ENCODE results near the gene GRIK2.
A peak's percentile ranks its signal among the peaks of the same experiment; 100 is the strongest.
"Not testable (repeated sequence)": the region's sequence is repeated elsewhere in the genome, so short reads cannot be mapped to it uniquely, and the experiment has no call there.

Gene GRIK2

GRCh38 chr6:101393251-101393828 lies at the start of gene GRIK2:
GRIK2 (plus strand) TSS chr6:101393708.
- peak; percentile 63 for DNase-seq

- no peak for DNase-seq
These were observed 48.6 kb upstream of the GRIK2 start for GRCh38 chr6:101344885-101345284.

DNA sequence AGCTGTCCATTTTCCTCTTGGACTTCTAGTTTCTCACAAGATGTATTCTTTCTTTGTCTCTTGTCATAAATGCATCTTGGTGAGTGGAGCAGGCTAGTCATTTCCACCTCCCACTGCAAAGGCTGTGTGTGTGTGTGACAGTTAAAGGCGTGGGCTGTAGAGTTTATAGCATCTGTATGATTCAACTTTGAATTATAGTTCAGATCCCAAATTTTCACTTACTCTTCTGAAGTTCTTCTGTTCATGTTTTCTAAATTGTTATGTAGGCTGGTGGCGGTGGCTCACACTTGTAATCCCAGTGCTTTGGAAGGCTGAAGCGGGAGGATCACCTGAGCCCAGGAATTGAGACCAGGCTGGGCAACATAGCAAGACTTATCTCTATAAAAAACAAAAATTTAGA lies 44.7 kb upstream of the GRIK2 start:
- no peak for DNase-seq

GRCh38 chr6:101350631-101351030 lies 42.9 kb upstream of the GRIK2 start:
- DNase-seq: not testable (repeated sequence)

- no peak for DNase-seq
These were observed 42.3 kb upstream of the GRIK2 start for GRCh38 chr6:101351173-101351572.

GRCh38 chr6:101352316-101352715 lies 41.2 kb upstream of the GRIK2 start:
- no peak for DNase-seq

DNA sequence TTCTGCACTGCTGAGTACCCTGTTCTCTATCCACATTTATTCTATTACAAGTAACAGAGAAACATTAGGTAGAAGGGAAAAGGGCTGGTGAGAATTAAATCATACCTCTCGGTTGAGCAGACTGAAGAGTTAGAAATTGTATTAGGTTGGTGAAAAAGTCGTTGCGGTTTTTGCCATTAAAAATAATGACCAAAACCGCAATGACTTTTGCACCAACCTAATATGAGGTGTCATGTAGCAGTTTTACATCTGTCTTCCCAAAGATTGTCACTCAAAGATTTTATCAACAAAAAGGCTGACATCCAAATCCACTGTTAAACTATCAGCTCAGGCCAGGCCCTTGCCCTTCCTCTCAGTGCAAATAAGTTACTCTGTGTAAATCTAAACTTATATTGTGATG lies 28.3 kb upstream of the GRIK2 start:
- DNase-seq: no peak

DNA sequence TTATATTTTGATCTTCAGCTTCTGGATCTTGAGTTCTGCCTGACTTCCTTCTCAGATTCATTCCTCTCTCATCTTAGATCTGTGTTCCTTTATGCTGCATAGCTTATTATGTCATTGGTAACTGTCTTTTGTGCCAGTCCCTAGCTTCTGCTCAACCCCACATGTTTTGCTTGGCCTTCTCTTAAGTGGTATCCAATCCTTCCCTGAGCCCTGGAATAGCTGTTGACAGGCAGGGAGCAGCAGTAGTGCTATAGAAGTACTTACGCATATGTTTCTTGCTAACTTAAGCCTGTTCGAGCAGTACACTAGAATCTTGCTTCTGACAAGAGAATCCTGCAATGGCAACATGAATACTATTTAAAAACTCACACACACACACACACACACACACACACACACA lies 13.6 kb upstream of the GRIK2 start:
- no peak for DNase-seq

DNA sequence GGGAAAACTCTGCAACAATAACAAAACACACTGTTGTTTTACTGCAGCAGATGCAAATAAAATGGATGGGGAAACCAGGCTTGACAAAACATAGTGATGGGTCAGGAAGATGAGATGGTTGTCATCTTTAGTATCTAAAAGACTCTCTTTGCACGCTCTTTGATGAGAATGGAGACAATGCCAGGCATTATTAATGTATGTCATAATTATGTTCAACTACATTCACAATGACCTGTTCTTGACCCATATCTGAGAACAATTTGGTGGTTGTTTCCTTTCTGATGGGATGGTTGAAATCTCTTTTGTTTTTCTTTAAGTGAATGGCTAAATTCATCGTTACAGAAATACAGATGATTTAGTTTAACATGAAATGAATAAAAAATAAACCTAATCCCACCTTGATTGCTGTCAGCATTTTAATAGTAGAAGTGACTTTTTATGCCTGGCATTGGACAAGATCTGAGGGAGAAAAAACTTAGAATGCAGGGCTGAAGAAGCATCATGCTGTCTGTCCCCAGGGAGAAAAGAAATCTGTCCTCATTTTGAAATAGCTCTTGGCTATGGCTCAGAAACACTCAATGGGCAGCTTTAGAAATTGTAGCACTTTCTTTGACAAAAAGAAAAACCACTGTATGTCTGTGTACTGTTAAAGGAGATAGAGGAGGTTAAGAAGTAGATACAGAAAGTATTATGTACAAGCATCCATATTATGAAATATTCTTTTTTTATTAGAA lies 12.4 kb upstream of the GRIK2 start:
- no peak for DNase-seq

GRCh38 chr6:101383747-101384146 lies 9.8 kb upstream of the GRIK2 start:
- not testable (repeated sequence) for DNase-seq

- no peak for DNase-seq
These were observed 6.5 kb upstream of the GRIK2 start for GRCh38 chr6:101386982-101387381.

DNA sequence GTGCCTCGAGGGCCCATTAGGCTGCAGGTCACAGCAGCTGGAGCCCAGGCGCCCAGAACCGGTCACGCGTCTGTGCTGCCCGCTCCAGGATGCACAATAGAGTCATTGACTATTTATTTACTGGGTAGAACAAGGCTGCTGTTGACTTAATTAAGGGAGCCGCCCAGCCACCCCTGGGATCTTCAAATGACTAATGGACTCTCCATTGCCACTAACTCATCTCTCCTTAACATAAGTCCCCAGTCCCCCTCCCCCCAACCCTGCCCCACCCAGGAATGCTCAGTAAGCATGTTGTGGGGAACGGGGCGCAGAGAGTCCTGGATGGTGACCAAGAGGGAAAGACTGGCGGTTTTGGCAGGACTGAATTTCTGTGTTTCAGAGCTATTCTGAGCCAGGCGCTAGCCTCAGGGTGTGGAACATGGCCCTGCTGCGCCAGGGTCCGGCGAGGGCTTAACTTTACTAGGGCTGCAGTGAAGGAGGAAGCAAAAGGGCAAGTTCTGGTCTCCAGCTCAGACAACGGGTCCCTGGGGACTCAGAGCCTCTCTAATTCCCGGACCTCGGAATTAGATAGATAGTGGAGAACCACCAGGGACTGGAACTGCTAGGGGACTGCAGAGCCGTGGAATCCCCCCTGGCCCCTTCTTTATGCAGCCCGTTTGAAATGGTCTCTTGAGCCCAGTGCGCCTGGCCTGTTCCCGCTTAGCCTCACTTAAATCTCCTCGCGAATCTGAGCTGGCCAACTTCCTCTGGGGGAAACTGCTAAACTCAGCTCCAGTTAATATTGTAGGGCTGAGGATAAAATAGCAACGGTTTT lies 1.5 kb upstream of the GRIK2 start:
- peak; percentile 23 for DNase-seq

DNA sequence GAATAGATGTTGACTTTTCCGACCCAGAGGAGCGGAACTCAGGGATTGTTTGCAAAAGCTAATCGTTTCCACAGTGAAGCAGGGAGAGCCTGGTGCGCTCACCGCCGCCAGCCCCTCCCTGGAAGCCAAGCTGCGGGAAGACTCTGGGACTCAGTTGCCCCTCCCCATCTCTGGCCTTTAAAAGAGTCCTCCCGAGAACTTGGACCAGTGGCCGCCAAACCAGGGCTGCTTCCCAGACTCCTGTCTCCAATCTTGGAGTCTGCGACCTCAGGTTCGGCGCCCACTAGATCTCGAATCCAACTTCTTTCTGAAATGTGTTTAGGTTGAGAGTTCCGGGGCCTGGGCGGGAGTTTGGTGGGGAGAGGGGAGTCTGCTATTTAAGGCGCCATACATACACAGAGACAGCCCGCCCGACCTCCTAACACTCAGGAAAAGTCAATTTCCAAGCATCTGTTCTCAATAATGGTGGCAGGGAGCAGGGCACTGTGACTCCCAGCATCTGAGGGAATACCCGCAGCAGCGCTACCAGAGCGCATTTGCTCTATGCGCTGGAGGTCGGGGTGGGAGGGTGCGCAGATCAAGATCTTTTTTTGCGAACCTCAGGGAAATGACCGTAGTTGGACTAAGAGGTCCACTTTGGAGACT lies 800 bp upstream of the GRIK2 start:
- DNase-seq: peak; percentile 55

DNA sequence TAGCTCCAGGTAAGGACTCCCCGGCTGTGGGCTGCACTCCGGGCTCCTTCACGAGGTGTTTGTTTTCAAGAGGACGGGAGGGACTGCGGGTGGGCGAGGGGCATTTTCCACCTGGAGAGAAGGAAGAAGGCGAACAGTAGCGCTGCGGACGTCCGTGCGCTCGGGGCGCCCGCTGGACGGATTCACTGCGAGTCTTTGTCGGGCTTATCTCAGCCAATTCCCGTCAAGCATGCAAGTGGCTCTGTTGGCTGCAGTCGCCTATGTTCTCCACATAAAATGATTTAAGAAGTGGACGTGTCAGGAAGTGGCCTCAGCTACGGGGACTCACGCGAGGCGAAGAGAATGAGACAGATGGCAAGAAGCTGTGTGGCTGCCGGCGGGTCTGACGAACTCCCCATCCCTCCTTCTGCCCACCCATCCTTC lies 332 bp downstream of the GRIK2 start:
- DNase-seq: peak; percentile 44

- peak; percentile 42 for DNase-seq
These were observed 1.4 kb downstream of the GRIK2 start for GRCh38 chr6:101394936-101395335.

GRCh38 chr6:101395345-101395744 lies 1.8 kb downstream of the GRIK2 start:
- DNase-seq: no peak

- no peak for DNase-seq
These were observed 3.2 kb downstream of the GRIK2 start for GRCh38 chr6:101396548-101397173.

DNA sequence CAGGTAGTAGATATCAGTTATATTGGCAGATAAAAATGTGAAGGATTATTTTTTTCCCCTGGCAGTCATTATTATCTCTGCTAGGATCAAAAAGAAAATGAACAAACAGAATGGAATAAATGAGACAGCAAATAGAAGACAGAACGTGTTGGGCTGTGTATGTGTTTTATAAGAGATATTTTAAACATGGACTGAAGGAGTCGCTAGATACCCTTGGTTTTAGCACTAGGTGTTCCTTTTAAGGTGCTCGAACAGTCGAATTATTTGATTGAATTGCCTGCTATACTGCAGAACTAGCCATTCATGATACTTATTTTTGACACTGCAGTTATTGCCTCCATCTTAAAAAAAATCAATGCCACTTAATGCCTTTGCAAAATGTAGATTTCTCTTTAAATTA lies 3.7 kb downstream of the GRIK2 start:
- DNase-seq: peak; percentile 70

DNA sequence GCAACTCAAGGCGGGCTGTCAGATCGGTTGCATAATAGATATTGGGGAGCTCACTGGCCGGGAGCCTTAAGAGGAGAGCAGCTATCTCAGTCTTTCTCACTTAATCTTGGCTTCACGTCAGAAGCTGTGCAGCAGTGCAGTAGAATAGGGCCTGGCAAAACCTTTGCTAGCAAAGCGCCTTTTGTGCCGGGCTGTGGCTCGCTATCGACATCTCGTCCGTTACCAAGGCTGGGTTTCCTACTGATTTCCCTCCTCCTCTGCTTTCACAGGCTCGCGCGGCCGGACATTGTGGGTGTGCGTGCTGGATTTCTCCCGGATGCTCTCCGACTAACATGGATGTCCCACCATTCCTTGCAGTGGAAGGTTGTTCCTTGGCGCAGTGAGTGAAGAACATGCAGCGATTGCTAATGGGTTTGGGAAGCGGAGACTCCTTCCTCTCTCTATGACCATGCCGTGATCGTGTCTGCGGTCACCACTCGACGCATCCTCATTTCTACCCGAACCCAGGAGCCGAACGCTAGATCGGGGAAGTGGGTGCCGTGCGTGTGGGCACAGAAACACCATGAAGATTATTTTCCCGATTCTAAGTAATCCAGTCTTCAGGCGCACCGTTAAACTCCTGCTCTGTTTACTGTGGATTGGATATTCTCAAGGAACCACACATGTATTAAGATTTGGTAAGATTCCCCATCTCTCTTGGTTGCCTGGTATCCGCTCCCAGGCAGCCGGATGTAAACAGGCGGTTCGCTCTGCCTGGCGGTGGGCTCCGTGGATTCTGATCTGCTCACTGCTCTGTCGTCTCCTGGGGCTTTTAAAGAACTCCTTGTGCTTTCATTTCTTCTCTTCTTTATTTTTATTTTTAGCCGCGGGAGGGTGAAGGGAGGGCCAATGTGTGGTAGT lies 5.5 kb downstream of the GRIK2 start:
- no peak for DNase-seq

GRCh38 chr6:101399616-101400162 lies 6.2 kb downstream of the GRIK2 start:
- DNase-seq: no peak

DNA sequence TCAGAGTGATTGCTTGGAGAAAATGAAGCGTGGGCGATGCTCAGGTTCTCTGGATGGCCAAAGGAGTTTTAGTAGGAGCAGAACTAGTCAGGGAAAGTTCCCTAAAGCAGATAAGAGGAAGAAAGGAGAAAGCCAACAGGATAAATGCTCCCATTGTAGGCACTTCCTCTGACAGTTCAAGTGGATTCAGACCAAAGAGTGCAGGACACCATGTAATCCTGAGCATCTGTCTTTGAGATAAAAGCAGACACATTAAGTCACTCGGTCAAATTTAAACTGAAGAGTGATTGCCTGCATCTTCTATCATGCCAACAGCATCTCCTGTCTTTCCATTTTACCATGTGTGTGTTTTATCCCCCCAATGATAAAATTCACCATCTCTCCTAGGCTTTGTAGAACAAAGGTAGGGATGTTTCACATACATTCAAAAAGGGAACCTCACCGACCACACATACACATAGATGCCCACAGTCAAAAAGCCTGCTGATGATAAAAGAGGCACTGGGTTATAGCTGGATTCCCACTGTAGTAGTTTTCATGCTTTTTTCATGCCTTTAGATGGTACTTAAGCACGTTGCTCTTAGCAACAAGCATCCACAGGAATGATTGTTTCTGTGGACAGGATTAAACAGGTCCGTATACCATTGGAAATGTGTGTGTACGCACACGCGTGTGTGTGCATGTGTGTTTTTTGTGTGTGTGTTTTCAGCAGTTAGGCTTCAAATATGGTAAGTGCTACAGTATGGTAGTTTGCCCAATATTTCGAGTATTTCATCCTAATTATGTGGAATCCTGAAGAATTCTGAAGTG lies 7.0 kb downstream of the GRIK2 start:
- no peak for DNase-seq
